Urothelium cell line (cell line): Measurements from ENCODE around the gene C1orf167.

Experiments used
- DNase-seq: peaks from one replicate; pipeline ENCODE4 v3.0.0; 2011; ENCODE audit warnings: low spot score, mixed read lengths
- FAIRE-seq: peaks from 2 replicates; lab custom pipeline; 2011; peaks lifted over from hg19 to GRCh38; lab: Jason Lieb, UNC

The C1orf167 gene

DNA sequence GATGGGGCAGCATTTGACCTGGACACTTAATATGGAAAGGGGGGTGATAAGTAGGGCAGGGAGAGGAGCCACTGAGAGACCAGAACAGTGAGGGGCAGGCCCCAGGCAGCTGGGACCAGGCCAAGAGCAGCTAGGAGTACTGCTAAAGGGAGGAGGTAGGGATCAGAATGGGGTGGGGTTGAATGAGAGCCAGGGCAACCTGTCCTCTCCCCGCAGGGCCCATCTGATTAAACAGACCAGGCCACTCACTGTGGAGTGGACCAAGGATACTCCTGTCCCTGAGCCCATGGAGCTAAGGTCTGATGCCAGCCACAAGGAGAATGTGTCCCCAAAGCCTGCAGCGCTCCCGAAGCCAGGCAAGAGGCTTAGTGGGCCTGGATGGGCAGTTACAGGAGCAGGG, 2.1 kb downstream of the C1orf167 start:
- FAIRE-seq (no peak), DNase-seq (no peak)

DNA sequence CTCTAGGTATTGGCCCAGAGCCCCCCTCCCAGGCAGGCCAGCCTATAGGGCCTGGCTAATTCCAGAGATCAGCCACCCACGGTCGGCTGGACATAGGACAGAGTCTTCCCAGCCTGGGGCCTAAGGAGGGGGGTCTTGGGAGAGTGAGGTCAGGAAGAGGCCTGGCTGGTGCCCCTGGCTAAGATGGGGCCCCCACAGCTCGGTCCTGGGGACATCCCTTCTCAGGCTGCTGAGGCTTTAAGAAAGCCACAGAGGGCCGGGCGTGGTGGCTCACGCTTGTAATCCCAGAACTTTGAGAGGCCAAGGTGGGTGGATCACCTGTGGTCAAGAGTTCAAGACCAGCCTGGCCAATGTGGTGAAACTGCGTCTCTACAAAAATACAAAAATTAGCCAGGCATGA, 2.5 kb downstream of the C1orf167 start:
- no peak for DNase-seq
- no peak for FAIRE-seq

DNA sequence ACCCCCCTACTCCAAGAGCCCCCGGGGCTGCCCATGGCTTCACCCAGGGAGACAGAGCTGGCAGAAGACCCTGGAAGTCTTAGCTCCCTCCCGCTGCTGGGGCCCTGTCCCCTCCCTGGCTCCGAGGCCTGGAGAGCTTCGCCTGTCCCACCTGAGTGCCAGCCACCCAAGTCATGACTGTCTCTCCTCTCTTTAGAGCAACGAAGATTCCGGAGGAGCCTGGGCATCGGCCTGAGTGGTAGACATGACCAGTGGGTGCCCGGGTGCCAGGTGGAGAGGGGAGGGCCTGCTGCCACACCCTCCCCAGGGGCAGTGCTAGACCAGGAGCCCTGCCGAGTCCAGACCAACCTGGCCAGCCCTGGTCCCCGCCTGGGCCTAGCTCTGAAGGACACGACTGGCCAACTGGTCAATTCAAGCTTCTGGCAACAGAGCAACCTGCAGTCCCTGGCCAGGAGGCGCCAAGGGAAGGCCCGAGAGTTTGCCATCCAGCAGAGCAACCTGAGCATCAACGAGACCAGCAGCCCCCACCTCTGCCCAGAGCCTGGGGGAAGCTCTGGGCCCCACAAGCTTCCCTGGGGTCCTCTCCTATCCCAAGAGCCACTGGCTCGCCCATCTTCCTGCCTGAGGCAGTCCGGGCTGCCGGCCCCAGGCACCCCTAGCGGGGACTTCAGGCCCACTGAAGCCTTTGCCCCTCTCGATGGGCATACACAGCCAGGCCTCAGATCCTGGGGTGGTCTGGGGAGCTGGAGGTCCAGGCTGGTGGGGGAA, 3.9 kb downstream of the C1orf167 start:
- no peak for FAIRE-seq
- DNase-seq = no peak

DNA sequence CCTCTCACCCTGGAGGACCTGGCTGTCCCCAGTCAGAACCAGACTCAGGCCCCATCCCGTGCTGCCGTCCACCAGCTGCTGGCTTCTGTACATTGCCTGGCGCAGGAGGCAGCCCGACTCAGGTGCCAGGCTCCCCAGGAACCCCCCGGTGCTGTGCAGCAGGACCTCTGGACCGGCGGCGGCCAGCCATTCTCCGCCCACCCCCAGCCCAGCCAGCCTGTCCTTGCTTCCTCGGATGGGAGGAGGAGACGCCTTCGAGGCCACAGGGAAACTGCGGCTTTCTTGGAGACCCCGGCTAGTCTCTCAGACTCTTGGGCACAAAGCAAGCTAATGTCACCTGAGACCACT, 4.4 kb downstream of the C1orf167 start:
- DNase-seq (no peak), FAIRE-seq (no peak)

DNA sequence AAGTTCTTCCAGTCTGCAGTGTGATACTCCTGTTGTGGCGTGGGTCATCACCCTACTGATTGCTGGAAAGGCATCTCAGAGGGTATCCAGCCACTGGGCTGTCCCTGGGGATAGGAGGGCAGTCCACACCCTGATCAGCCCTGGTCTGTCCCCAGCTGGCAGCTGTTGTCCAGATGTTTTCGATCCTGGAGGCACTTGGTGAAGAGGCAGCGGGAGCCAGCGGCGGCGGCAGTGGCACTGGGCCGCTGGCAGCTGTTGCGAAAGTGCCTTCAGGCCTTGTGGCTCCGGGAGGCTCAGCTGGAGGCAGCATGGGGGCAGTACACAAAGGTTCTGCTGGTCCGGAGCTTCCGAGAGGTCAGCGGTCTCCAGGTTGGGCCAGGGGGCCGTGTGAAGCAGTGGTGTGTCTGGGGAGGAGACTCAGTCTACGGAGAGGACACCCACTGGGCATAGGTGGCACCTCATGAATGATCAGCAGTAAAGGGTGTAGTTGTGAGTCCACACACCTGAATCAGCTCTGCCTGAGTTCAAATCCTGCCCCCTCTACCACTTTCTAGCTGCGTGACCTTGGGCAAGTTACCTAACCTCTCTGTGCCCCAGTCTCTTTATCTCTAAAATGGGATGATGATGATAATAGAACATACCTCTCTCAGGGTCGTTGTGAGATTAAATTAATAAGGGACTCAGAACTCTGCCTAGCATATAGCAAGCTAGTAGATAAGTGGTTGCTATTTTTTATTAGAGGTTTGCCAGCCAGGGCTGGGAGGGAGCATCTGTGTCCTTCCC, 6.1 kb downstream of the C1orf167 start:
- FAIRE-seq (no peak), DNase-seq (no peak)

DNA sequence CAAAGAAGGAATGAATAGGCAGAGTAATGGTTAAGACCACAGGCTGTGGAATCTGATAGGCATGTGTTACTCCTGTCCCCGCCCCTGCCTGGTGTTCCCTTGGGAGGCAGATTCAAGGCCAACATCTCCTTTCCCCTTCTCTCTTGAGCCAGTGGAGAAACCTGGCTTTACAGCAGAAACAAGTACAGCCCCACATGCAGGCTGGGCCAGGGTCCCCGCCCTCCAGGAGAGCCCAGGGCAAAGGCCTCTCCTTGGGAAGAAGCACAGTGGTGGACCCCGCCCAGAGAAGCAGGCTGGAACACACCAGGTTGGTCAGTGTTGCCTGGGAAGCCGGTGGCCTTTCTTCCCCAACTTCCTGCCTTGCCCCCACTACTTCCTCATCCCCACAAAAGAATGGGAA, 6.8 kb downstream of the C1orf167 start:
- DNase-seq = no peak

DNA sequence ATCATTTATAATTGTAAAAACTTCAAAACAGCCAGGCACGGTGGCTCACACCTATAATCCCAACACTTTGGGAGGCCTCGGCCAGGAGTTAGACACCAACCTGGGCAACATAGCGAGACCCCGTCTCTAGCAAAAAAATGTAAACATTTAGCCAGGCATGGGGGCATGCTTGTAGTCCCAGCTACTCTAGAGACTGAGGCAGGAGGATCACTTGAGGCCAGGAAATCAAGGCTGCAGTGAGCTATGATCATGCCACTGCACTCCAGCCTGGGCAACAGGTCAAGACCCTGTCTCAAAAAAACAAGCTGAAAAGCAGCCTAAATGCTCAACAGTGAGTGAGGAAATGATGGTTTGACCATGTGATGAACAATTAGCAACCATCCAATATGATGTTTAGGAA, 7.3 kb downstream of the C1orf167 start:
- FAIRE-seq = no peak

More for the DNA sequence above, 6.8 kb downstream of the C1orf167 start:
- FAIRE-seq = no peak

DNA sequence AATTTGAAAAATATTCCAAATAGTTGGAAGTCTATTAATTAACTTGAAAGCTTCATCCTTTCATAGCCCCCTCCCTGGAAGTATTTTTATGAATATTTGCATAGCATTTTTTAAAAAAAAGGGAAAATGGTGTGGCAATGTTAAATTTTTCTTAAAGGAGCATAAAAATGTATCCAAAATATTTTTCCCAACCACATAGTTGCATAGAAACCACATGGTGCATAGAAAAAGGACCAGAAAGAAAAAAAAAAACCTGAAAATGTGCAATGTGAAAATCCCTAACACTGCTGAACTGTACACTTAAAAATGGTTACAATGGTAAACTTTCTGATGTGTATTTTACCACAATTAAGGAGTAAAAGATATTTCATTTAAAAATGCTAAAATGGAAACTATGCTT, 8.0 kb downstream of the C1orf167 start:
- no peak for FAIRE-seq
- no peak for DNase-seq

More for the DNA sequence above, 7.3 kb downstream of the C1orf167 start:
- no peak for DNase-seq

DNA sequence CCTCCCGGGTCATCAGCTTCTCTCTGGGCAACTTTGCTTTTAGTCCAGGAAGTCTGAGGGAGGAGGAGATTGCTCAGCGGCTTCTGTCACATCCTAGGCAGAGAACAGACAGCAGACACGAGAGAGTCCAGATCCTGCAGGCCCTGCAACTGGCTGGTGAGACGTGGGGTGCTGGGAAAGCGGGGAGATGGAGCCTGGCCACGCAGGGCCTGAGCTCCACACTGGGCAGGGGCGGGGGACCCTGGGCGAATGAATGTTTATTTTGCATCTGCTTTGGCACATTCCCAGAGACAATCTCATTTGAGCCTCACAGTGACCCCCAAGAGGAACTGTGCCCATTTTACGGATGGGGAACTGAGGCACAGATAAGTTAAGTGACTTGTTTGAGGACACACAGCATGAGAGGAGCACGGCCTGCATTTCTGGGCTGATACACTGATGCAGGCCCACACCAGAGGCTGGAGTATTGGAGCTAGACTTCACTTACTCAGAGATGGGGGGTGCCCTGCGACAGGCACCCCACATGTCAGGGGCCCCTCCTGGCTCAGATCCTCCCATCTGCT, 9.6 kb downstream of the C1orf167 start:
- FAIRE-seq (no peak), DNase-seq (no peak)

DNA sequence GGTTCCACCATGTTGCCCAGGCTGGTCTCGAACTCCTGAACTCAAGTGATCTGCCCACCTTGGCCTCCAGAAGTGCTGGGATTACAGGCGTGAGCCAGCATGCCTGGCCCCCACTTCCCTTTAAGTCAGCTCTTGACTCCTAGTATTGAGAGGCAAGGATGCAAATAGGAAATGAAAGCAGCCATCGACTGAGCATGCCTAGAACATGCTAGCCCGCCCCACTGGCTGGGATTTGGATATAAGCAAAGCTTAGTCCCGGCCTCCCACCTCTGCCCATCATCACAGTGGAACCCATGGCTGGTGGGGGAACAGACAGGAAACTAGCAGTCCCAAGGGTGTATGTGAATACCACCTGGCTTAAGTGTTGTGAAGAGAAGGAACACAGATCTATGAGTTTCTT, 10.5 kb downstream of the C1orf167 start:
- FAIRE-seq (no peak), DNase-seq (no peak)

DNA sequence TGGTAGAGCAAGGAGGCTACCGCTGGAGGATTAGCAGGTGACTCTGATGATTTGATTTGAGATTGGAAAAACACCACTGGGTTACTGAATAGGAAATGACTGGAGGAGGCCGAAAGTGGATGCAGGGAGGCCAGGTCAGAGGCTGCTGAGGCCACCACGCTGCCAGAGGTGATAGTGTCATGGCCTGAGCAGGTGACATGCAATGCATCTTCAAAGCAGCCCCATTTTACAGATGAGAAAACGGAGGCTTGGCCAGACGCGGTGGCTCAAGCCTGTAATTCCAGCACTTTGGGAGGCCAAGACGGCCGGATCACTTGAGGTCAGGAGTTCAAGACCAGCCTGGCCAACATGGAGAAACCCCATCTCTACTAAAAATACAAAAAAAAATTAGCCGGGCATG, 12.8 kb downstream of the C1orf167 start:
- DNase-seq (no peak), FAIRE-seq (no peak)

DNA sequence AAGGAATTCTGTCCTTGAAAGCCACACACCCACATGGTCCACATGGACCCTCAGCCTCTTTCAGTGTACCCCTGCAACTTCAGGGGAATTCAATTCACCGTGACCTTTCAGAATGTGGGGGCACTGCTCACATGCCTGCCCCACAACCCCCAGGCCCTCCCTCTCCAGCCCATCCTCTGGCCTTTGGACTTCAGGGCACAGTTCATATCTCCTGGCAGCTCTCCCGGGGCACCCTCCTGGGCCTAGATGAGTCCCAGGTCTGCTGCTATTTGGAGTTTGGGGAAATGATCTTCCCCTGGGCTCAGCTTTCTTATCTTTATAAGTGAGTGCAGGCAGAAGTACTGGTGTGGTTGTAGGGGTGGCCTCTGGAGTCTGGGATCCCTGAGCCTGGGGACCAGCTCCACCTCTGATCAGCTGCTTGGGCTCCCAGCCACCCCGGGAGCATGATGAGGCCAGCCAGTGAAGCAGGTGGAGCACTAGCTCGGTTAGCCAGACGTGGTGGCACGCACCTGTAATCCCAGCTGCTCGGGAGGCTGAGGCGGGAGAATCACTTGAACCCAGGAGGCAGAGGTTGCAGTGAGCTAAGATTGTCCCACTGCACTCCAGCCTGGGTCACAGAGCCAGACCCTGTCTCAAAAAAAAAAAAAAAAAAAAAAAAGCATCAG, 15.8 kb downstream of the C1orf167 start:
- DNase-seq (no peak), FAIRE-seq (no peak)

DNA sequence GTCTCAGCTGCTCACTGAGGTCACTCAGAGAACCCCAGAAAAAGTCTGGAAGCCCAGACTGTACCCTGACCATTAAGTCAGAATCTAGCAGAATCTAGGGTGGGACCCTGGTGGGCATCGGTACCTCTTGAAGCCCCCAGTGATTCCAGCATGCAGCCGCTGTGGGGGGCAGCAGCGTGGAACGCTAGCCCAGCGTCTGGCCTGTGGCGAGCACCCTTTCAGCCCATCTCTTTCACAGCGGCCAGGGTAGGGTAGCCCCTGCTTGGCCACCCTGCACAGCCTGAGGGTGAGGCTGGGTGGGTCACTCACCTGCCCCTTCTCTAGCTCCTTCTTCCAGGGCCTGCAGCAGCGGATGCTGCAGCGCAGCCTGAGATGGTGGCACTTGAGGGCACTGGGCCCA, 16.3 kb downstream of the C1orf167 start:
- DNase-seq = no peak
- FAIRE-seq = no peak

DNA sequence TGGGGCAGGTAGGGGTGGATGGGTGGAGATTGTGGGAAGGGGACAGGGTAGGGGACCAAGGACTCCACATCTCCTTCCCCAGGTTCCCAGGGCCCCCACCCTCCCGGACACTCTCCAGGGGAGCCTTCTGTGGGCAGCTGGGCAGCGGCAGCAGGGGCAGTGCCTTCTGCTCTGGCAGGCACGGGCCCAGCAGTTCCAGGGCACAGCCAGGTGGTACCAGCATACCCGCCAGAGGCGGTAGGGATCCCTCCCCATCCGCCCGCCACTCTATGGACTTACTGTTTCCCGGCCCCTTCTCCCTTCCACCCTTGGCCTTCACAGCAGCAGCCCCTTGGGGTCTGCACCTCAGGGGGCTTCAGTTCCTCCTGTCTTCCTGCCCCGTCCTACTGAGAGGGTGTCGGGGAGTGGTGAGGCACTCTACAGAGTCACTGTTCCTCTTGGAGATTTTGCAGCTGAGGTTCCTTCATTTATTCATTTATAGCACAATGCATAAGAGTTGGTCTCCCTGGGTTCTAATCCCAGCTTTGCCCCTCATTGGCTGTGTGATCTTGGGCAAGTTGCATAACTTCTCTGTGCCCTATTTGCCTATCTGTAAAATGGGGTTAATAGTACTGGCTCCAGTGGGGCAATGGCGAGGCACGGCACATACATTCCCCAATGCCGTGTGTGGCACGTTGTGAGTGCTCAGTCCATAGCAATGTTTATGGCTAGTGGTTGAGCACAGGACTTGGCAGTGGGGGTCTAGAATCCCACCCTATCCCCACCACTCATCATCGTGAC, 17.0 kb downstream of the C1orf167 start:
- DNase-seq (no peak), FAIRE-seq (no peak)

DNA sequence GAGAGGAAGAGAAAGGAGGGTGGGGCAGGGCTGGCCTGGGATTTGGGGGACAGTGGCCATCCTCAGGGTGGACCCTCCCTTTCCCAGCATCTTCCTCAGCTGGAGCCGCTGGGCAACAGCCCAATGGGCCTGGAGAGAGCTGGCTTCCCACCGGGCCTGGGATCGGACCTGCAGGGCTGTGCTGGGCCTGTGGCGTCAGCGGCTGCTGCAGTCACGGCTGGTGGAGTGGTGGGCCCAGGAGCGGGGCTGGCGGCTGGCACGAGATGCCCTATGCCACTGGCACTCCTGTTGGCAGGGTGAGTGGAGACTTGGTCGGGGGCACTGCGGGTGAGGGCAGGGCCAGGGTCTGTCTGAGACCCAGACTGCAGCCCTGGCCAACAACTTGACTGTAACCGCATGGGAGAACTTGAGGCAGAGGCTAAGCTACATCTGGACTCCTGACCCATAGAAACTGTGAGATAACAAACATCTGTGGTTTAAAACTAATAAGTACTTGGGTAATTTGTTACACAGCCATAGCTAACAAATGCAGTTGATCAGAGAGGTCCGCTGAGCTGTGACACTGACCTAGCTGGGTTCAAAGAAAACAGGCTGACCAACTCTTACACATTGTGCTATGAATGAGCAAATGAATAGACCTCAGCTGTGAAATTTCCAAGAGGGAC, 17.9 kb downstream of the C1orf167 start:
- FAIRE-seq = no peak
- no peak for DNase-seq

DNA sequence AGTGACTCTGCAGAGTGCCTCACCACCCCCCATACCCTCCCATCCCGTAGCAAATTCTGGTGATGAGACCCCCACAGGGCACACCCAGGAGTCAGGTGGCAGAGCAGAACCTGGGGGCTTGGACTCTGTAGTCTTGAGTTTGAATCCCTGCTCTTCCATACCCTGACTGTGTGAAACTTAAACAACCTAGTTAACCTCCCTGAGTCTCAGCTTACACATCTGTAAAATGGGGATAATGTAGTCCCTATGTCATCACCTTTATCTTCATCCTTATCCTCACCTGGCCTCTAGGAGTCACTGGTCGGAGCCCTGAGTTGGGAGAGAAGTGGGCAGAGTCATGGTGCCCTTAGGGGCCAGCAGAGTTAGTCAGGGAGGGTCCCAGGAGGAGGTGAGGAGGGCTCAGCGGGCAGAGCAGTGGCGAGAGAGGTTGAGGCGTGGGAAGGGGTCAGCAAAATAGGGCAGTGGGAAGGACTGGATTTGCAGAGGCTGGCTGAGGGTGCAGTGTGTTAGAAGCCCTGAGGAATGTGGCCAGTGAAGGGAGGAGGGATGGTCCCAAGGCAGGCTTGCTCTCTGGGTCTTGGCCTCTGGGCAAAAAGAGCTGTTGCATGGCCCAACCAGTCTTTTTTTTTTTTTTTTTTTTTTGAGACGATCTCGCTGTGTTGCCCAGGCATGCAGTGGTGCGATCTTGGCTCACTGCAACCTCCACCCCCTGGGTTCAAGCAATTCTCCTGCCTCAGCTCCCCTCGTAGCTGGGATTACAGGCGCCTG, 18.6 kb downstream of the C1orf167 start:
- FAIRE-seq (no peak), DNase-seq (no peak)

DNA sequence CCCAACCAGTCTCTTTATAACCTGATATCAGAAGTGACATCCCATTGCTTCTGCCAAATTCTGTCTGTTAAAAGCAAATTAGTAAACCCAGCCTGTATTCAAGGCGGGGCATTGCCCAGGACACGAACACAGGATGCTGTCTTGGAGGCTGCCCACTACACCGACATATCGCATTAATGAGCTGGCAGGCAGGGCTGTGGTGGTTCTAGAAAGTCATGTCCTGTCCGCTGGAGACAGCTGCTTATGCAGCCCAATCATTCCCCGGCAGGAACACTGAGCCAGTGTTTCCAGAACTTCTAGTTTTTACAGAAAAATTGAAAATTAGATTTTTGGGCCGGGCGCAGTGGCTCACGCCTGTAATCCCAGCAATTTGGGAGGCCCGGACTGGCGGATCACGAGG, 19.3 kb downstream of the C1orf167 start:
- FAIRE-seq (no peak), DNase-seq (no peak)

DNA sequence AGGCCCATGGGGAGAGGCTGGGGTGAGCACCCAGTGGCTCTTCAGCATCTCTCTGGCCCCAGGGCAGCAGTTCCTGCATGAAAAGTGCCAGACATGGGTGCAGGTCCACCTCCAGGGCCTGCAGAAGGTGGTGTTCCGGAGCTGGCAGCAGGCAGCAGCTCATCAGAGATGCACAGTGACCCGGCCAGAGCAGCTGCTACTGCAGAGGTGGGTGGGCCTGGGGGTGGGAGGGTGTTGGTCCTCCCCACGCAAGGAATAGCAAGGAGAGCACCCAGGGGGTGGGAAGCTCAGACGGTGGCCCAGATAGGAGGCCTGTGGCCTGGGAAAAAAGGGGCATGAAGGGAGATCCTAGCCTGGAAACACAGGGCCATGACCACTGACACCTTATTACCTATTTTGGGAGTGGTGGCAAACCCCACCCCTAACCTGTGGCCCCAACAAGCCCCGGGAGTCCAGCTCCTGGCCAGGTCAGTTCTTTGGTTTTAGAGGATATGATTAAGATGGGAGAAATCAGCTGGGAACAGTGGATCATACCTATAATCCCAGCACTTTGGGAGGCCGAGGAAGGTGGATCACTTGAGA, 20.2 kb downstream of the C1orf167 start:
- DNase-seq (no peak), FAIRE-seq (no peak)

DNA sequence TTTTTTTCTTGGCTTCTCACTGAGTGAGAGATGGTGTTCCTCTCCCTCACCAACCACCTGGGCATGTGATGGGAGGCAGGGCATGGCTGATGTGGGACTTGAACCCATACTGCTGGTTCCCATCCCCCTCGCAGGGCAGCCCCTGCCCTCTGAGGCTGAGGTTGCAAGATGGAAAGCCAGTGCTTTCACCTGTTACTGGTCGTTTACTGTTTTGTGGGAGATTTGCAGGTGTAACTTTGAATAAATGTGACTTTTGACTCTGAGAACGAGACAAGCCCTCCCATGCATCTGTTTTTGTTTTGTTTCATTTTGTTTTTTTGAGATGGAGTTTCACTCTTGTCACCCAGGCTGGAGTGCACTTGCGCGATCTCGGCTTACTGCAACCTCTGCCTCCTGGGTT, 21.6 kb downstream of the C1orf167 start:
- DNase-seq (no peak), FAIRE-seq (no peak)
